Measurements from ENCODE around the gene COL13A1. TPM values are rescaled to one million over a fixed set of nuclear protein-coding genes. Genes with fewer than 3 reads are reported as not detected.

COL13A1 gene
- total and polyA plus RNA-seq, 2 donors (not counting 1 experiment from before 2014, with no cell fraction given), result 5.7 to 7.4 TPM

- Histone ChIP-seq H3K9ac (ENCODE audit: insufficient read depth, low read length) (no peak overlapping the region), H3K79me2 (ENCODE audit: control insufficient read depth, insufficient read depth, low read length) (no peaks in the 10 kb centered on the region), H3K36me3 (ENCODE audit: control insufficient read depth, insufficient read depth, low read length) (no peaks in the 10 kb centered on the region), H3K4me2 (ENCODE audit: extremely low read depth, insufficient read depth, low read length) (no peak overlapping the region), H4K20me1 (ENCODE audit: control insufficient read depth, extremely low read depth, insufficient read depth, low read length) (no peaks in the 10 kb centered on the region), H3K27ac (ENCODE audit: insufficient read depth, low read length) (no peak overlapping the region), H3K4me1 (ENCODE audit: control insufficient read depth, extremely low read depth, insufficient read depth, low read length) (peaks cover 6% of the 10 kb centered on the region), H2AFZ (ENCODE audit: low read length) (no peak overlapping the region), H3K4me3 (replicated peaks in 1 of 4; ENCODE audit: control extremely low read depth in 1 of 4, insufficient read depth in 1 of 4, low read depth in 3 of 4, low read length in 4 of 4) (no peak overlapping the region), H3K9me3 (ENCODE audit: control insufficient read depth, insufficient read depth, low read depth, low read length) (no peaks in the 10 kb centered on the region), H3K27me3 (ENCODE audit: control insufficient read depth, insufficient read depth, low read length) (no peaks in the 10 kb centered on the region)
- TF ChIP-seq, protein P1, sequence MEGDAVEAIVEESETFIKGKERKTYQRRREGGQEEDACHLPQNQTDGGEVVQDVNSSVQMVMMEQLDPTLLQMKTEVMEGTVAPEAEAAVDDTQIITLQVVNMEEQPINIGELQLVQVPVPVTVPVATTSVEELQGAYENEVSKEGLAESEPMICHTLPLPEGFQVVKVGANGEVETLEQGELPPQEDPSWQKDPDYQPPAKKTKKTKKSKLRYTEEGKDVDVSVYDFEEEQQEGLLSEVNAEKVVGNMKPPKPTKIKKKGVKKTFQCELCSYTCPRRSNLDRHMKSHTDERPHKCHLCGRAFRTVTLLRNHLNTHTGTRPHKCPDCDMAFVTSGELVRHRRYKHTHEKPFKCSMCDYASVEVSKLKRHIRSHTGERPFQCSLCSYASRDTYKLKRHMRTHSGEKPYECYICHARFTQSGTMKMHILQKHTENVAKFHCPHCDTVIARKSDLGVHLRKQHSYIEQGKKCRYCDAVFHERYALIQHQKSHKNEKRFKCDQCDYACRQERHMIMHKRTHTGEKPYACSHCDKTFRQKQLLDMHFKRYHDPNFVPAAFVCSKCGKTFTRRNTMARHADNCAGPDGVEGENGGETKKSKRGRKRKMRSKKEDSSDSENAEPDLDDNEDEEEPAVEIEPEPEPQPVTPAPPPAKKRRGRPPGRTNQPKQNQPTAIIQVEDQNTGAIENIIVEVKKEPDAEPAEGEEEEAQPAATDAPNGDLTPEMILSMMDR (conservative IDR thresholded peaks at IDR 0.05 in 1 of 2, IDR thresholded peaks at IDR 0.05 in 1 of 2; ENCODE audit: low read depth in 1 of 2, low read length in 2 of 2), result no peak
- no peak for TF ChIP-seq EZH2 (IDR thresholded peaks at IDR 0.05; ENCODE audit: low read length, missing control alignments)
- DNase-seq (ENCODE audit: low read depth in 2 of 2), result no peak
Observed at GRCh38 chr10:69897432-69897831, 95.7 kb downstream of the COL13A1 start.

DNA sequence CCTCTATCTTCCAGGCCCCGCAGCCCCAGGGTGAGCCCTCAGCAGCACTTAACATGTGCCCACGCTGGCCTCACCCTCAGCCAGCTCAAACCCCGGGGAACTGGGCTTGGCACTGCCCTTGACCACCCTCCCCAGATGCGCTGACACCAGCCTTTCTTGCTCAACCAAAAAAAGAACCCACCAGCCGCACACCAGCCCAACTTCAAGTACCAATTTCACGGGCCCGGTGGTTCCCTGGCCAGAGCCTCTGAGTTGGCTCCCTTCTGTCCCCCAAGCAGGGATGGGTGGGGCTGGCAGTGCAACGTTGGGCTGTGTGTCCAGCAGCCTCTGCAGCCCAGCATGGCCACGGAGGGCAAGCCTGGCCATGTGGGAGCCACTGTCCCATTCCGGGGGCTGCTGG is 96.3 kb downstream of the COL13A1 start:
- H3K79me2 ChIP-seq (ENCODE audit: control insufficient read depth, insufficient read depth, low read length), result no peaks in the 10 kb centered on the region
- DNase-seq (ENCODE audit: low read depth in 2 of 2), result no peak
- no peaks in the 10 kb centered on the region for H3K27me3 ChIP-seq (ENCODE audit: control insufficient read depth, insufficient read depth, low read length)
- H3K9ac ChIP-seq (ENCODE audit: insufficient read depth, low read length), result no peak overlapping the region
- no peak overlapping the region for H3K4me2 ChIP-seq (ENCODE audit: extremely low read depth, insufficient read depth, low read length)
- H2AFZ ChIP-seq (ENCODE audit: low read length), result no peak overlapping the region
- H3K36me3 ChIP-seq (ENCODE audit: control insufficient read depth, insufficient read depth, low read length), result no peaks in the 10 kb centered on the region
- no peak overlapping the region for H3K4me3 ChIP-seq (replicated peaks in 1 of 4; ENCODE audit: control extremely low read depth in 1 of 4, insufficient read depth in 1 of 4, low read depth in 3 of 4, low read length in 4 of 4)
- no peak overlapping the region for H3K27ac ChIP-seq (ENCODE audit: insufficient read depth, low read length)
- no peak for TF ChIP-seq EZH2 (IDR thresholded peaks at IDR 0.05; ENCODE audit: low read length, missing control alignments)
- TF ChIP-seq, protein P1 (conservative IDR thresholded peaks at IDR 0.05 in 1 of 2, IDR thresholded peaks at IDR 0.05 in 1 of 2; ENCODE audit: low read depth in 1 of 2, low read length in 2 of 2), result no peak
- H3K9me3 ChIP-seq (ENCODE audit: control insufficient read depth, insufficient read depth, low read depth, low read length), result no peaks in the 10 kb centered on the region
- peaks cover 6% of the 10 kb centered on the region for H3K4me1 ChIP-seq (ENCODE audit: control insufficient read depth, extremely low read depth, insufficient read depth, low read length)
- no peaks in the 10 kb centered on the region for H4K20me1 ChIP-seq (ENCODE audit: control insufficient read depth, extremely low read depth, insufficient read depth, low read length)

DNA sequence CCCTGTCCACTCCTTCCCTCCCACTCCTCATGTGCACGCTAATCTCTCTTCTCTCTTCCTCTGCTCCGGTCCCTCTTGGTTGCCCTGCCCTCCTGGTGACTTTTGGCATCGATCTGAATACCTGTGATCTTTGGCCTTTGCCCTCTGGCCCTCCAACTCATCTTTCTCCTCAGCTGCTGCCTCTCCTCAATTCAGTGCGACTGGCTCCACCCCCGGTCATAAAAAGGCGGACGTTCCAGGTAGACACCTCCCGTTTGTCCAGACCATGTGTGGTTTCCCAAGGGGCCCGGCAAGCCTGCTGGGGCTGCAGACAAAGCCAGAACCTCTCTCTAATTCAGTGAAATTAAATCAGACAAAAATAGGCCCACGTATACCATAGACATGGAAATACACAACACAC is 96.8 kb downstream of the COL13A1 start:
- Histone ChIP-seq H3K79me2 (ENCODE audit: control insufficient read depth, insufficient read depth, low read length) (no peaks in the 10 kb centered on the region), H3K9me3 (ENCODE audit: control insufficient read depth, insufficient read depth, low read depth, low read length) (no peaks in the 10 kb centered on the region), H3K4me1 (ENCODE audit: control insufficient read depth, extremely low read depth, insufficient read depth, low read length) (peaks cover 6% of the 10 kb centered on the region), H3K36me3 (ENCODE audit: control insufficient read depth, insufficient read depth, low read length) (no peaks in the 10 kb centered on the region), H3K9ac (ENCODE audit: insufficient read depth, low read length) (no peak overlapping the region), H4K20me1 (ENCODE audit: control insufficient read depth, extremely low read depth, insufficient read depth, low read length) (no peaks in the 10 kb centered on the region), H3K4me2 (ENCODE audit: extremely low read depth, insufficient read depth, low read length) (no peak overlapping the region), H3K27me3 (ENCODE audit: control insufficient read depth, insufficient read depth, low read length) (no peaks in the 10 kb centered on the region), H3K4me3 (replicated peaks in 1 of 4; ENCODE audit: control extremely low read depth in 1 of 4, insufficient read depth in 1 of 4, low read depth in 3 of 4, low read length in 4 of 4) (no peak overlapping the region), H3K27ac (ENCODE audit: insufficient read depth, low read length) (no peak overlapping the region), H2AFZ (ENCODE audit: low read length) (no peak overlapping the region)
- no peak for TF ChIP-seq EZH2 (IDR thresholded peaks at IDR 0.05; ENCODE audit: low read length, missing control alignments)
- TF ChIP-seq, protein P1 (conservative IDR thresholded peaks at IDR 0.05 in 1 of 2, IDR thresholded peaks at IDR 0.05 in 1 of 2; ENCODE audit: low read depth in 1 of 2, low read length in 2 of 2), result no peak
- DNase-seq (ENCODE audit: low read depth in 2 of 2), result no peak
